SK-N-MC (cell line): ENCODE results near the gene STPG1.

ENCODE experiments used
- DNase-seq: peaks from one replicate; pipeline ENCODE4 v3.0.0-alpha.2; 2011; ENCODE audit warnings: low read depth, low spot score
- H3K27ac ChIP-seq: fragments of 200-600 bp; sonication (generic); 2 replicates; pipeline ENCODE4 v1.5.1; 2016; ENCODE audit warnings: mixed run types
- H3K36me3 ChIP-seq: fragments of 200-600 bp; sonication (generic); 2 replicates; pipeline ENCODE4 v1.6.1; 2017; ENCODE audit warnings: antibody characterized with exemption, low read length, mixed read lengths; ENCODE audit not compliant: insufficient read depth
- H3K4me3 ChIP-seq: fragments of 200-600 bp; sonication (generic); 2 replicates; pipeline ENCODE4 v1.5.1; 2016
- H3K9ac ChIP-seq: fragments of 200-600 bp; sonication (generic); 2 replicates; pipeline ENCODE4 v1.8.0; 2017; ENCODE audit warnings: mixed run types, mixed read lengths; ENCODE audit not compliant: insufficient read length
- H3K9me3 ChIP-seq: fragments of 200-600 bp; sonication (generic); 2 replicates; pipeline ENCODE4 v1.6.1; 2017; ENCODE audit warnings: low read depth, mild to moderate bottlenecking, antibody characterized with exemption, low read length, moderate library complexity, mixed read lengths
- EZH2 ChIP-seq: fragments of 200-600 bp; sonication (generic); IDR thresholded peaks from one replicate; pipeline ENCODE4 v1.6.1; 2017; ENCODE audit warnings: antibody characterized with exemption
- FOXP2 ChIP-seq: optimal IDR thresholded peaks from 2 replicates; pipeline ENCODE3; 2011; ENCODE audit warnings: mild to moderate bottlenecking, moderate library complexity; ENCODE audit not compliant: insufficient read depth; ENCODE audit errors: extremely low read length, control extremely low read depth
- POLR2AphosphoS5 ChIP-seq: IDR thresholded peaks from 2 replicates; pipeline ENCODE4 v1.6.1; 2012; ENCODE audit warnings: mild to moderate bottlenecking, low read depth, low read length, borderline replicate concordance

STPG1 gene

GRCh38 chr1:24362396-24362795 lies 51.2 kb downstream of the STPG1 start:
- no peaks in the 10 kb centered on the region for H3K9me3 ChIP-seq
- H3K27ac ChIP-seq, result no peak overlapping the region
- DNase-seq, result no peak

GRCh38 chr1:24361811-24362210 lies 51.8 kb downstream of the STPG1 start:
- Histone ChIP-seq H3K9me3 (no peaks in the 10 kb centered on the region), H3K36me3 (no peaks in the 10 kb centered on the region), H3K27ac (no peak overlapping the region), H3K4me3 (no peak overlapping the region), H3K9ac (no peak overlapping the region)
- TF ChIP-seq POLR2AphosphoS5, result no peak
- no peak for TF ChIP-seq FOXP2
- DNase-seq, result no peak

More at GRCh38 chr1:24362396-24362795, 51.2 kb downstream of the STPG1 start:
- H3K36me3 ChIP-seq, result no peaks in the 10 kb centered on the region
- no peak overlapping the region for H3K9ac ChIP-seq
- H3K4me3 ChIP-seq, result no peak overlapping the region
- no peak for TF ChIP-seq FOXP2
- TF ChIP-seq POLR2AphosphoS5, result no peak
- no peak for TF ChIP-seq EZH2

- TF ChIP-seq FOXP2, result no peak
- no peak for TF ChIP-seq POLR2AphosphoS5
- TF ChIP-seq EZH2, result no peak
- Histone ChIP-seq H3K27ac (no peak overlapping the region), H3K36me3 (no peaks in the 10 kb centered on the region), H3K4me3 (no peak overlapping the region), H3K9ac (no peak overlapping the region), H3K9me3 (no peaks in the 10 kb centered on the region)
- no peak for DNase-seq
Observed at GRCh38 chr1:24360681-24361080, 52.9 kb downstream of the STPG1 start.

GRCh38 chr1:24357038-24357437 lies 56.5 kb downstream of the STPG1 start:
- no peak for DNase-seq
- Histone ChIP-seq H3K36me3 (no peaks in the 10 kb centered on the region; the same call in 1 of the 2 replicates), H3K4me3 (no peak overlapping the region), H3K9me3 (no peaks in the 10 kb centered on the region), H3K9ac (no peak overlapping the region), H3K27ac (no peak overlapping the region)
- TF ChIP-seq POLR2AphosphoS5 (no peak), FOXP2 (no peak), EZH2 (no peak)

GRCh38 chr1:24355466-24355865 lies 58.1 kb downstream of the STPG1 start:
- TF ChIP-seq POLR2AphosphoS5 (no peak), EZH2 (no peak), FOXP2 (no peak)
- no peaks in the 10 kb centered on the region; the same call in 1 of the 2 replicates for H3K36me3 ChIP-seq
- H3K9ac ChIP-seq, result no peak overlapping the region
- H3K27ac ChIP-seq, result no peak overlapping the region
- no peaks in the 10 kb centered on the region for H3K9me3 ChIP-seq
- no peak for DNase-seq
- no peak overlapping the region for H3K4me3 ChIP-seq

GRCh38 chr1:24353292-24353891 lies 60.2 kb downstream of the STPG1 start:
- no peak for DNase-seq
- TF ChIP-seq POLR2AphosphoS5 (no peak), FOXP2 (no peak), EZH2 (no peak)
- no peak overlapping the region for H3K27ac ChIP-seq
- no peaks in the 10 kb centered on the region for H3K9me3 ChIP-seq
- no peak overlapping the region for H3K4me3 ChIP-seq
- H3K36me3 ChIP-seq, result no peaks in the 10 kb centered on the region; the same call in 1 of the 2 replicates
- H3K9ac ChIP-seq, result no peak overlapping the region

- Histone ChIP-seq H3K36me3 (no peaks in the 10 kb centered on the region; the same call in 1 of the 2 replicates), H3K4me3 (no peak overlapping the region), H3K9ac (no peak overlapping the region), H3K9me3 (no peaks in the 10 kb centered on the region), H3K27ac (no peak overlapping the region)
- DNase-seq, result no peak
- no peak for TF ChIP-seq FOXP2
- no peak for TF ChIP-seq POLR2AphosphoS5
- TF ChIP-seq EZH2, result no peak
Observed at GRCh38 chr1:24351918-24352627, 61.5 kb downstream of the STPG1 start.

GRCh38 chr1:24351247-24351646 lies 62.3 kb downstream of the STPG1 start:
- H3K9me3 ChIP-seq, result no peaks in the 10 kb centered on the region
- no peak overlapping the region for H3K27ac ChIP-seq
- no peaks in the 10 kb centered on the region; the same call in 1 of the 2 replicates for H3K36me3 ChIP-seq
- TF ChIP-seq POLR2AphosphoS5, result no peak
- TF ChIP-seq FOXP2, result no peak
- TF ChIP-seq EZH2, result no peak
- H3K4me3 ChIP-seq, result no peak overlapping the region
- H3K9ac ChIP-seq, result no peak overlapping the region
- DNase-seq, result no peak
